ENCODE data around the gene WBP1L.

WBP1L gene

GRCh38 chr10:102759497-102760210, 15.9 kb downstream of the WBP1L start:
- DNase-seq (ENCODE audit: low spot score), result no peak

- DNase-seq (ENCODE audit: low spot score), result no peak
Measured at GRCh38 chr10:102761981-102762380, 18.2 kb downstream of the WBP1L start.

GRCh38 chr10:102762401-102763015, 18.8 kb downstream of the WBP1L start:
- DNase-seq (ENCODE audit: low spot score), result no peak

GRCh38 chr10:102763037-102763607, 19.4 kb downstream of the WBP1L start:
- no peak for DNase-seq (ENCODE audit: low spot score)

GRCh38 chr10:102764470-102765161, 20.9 kb downstream of the WBP1L start:
- no peak for DNase-seq (ENCODE audit: low spot score)

- DNase-seq (ENCODE audit: low spot score), result no peak
Measured at GRCh38 chr10:102765336-102765735, 21.6 kb downstream of the WBP1L start.

- DNase-seq (ENCODE audit: low spot score), result no peak
Measured at GRCh38 chr10:102767428-102768160, 23.8 kb downstream of the WBP1L start.

GRCh38 chr10:102769375-102770107, 25.8 kb downstream of the WBP1L start:
- DNase-seq (ENCODE audit: low spot score), result no peak

GRCh38 chr10:102770108-102770482, 26.3 kb downstream of the WBP1L start:
- DNase-seq (ENCODE audit: low spot score), result no peak

- no peak for DNase-seq (ENCODE audit: low spot score)
Measured at GRCh38 chr10:102770792-102771191, 27.0 kb downstream of the WBP1L start.

- DNase-seq (ENCODE audit: low spot score), result no peak
Measured at GRCh38 chr10:102773320-102773719, 29.6 kb downstream of the WBP1L start.

- no peak for DNase-seq (ENCODE audit: low spot score)
Measured at GRCh38 chr10:102773986-102774385, 30.2 kb downstream of the WBP1L start.

- no peak for DNase-seq (ENCODE audit: low spot score)
Measured at GRCh38 chr10:102775201-102775934, 31.6 kb downstream of the WBP1L start.

- DNase-seq (ENCODE audit: low spot score), result peak; percentile 90
Measured at GRCh38 chr10:102775935-102776669, 32.4 kb downstream of the WBP1L start.

GRCh38 chr10:102776779-102777456, 33.2 kb downstream of the WBP1L start:
- peak; percentile 88 for DNase-seq (ENCODE audit: low spot score)

- DNase-seq (ENCODE audit: low spot score), result no peak
Measured at GRCh38 chr10:102777711-102778453, 34.1 kb downstream of the WBP1L start.

- no peak for DNase-seq (ENCODE audit: low spot score)
Measured at GRCh38 chr10:102778781-102779180, 35.0 kb downstream of the WBP1L start.

GRCh38 chr10:102779680-102780526, 36.2 kb downstream of the WBP1L start:
- DNase-seq (ENCODE audit: low spot score), result peak; percentile 37

All from left forelimb (tissue), 1 donor.